Measurements from ENCODE around the gene CERT1. TPM values are rescaled to one million over a fixed set of nuclear protein-coding genes. Genes with fewer than 3 reads are reported as not detected.

CERT1 gene
- total and polyA plus RNA-seq, 9 of the 15 experiments (the other 6 are each of a cell fraction or from before 2014, with no cell fraction given) = 3.4 to 24.7 (median 9.8) TPM

DNA sequence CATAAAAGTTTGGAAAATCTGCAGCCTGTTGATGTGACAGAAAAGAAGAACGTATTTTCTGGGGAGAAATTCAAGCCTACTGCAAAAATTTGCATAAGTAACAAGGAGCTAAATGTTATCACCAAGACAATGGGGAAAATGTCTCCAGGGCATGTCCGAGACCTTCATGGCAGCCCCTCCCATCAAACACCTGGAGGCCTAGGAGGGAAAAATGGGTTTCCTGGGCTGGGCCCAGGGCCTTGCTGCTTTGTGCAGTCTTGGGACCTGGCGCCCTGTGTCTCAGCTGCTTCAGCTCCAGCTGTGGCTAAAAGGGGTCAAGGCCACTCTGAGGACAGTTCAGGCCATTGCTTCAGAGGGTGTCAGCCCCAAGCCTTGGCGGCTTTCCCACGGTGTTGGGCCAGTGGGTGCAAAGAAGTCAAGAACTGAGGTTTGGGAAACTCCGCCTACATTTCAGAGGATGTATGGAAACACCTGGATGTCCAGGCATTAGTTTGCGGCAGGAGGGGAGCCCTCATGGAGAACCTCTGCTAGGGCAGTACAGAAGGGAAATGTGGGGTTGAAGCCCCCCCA, 13.1 kb downstream of the CERT1 start:
- no peak overlapping the region for H3K4me2 ChIP-seq (ENCODE audit: insufficient read depth, low read length)
- H3K4me3 ChIP-seq = no peak overlapping the region
- intact Hi-C loops (cut with micrococcal nuclease) (no loop called here), in situ Hi-C loops (cut with MboI) (no loop called here)
- H3K27me3 ChIP-seq (ENCODE audit: control insufficient read depth in 2 of 2, insufficient read depth in 2 of 2, low read length in 2 of 2) = no peaks in the 10 kb centered on the region
- DNase-seq (ENCODE audit: extremely low read depth in 1 of 4, low spot score in 3 of 4) = no peak
- H3K9me3 ChIP-seq (replicated peaks; ENCODE audit: control insufficient read depth, insufficient read depth, low read depth, low read length) = no peaks in the 10 kb centered on the region
- WGBS (ENCODE audit: insufficient coverage, low coverage, missing lambda C conversion rate) = 97% methylated on average over 6 of the region's 7 CpGs
- H2AFZ ChIP-seq (ENCODE audit: low read depth, low read length) = no peak overlapping the region
- TF ChIP-seq SRSF9 (IDR thresholded peaks at IDR 0.05; ENCODE audit: borderline replicate concordance, low read depth, low read length) (no peak), ZBTB33 (CRISPR knock-in tag; IDR thresholded peaks at IDR 0.05) (0 out of 2 replicates have a peak, but pooled peaks have one; percentile 12)
- ChIA-PET CTCF (ENCODE audit: low intra/inter-chr PET ratio) (no interaction called here), POLR2A (interaction anchor here (0.6 to 1.0 kb wide), 3 partner anchors 12 to 113 kb away, joined by 3 to 4 read pairs (median 3); no protein-coding TSS in a partner anchor)
- H3K4me1 ChIP-seq (replicated peaks in 1 of 2; ENCODE audit: control insufficient read depth in 2 of 2, insufficient read depth in 2 of 2, low read length in 2 of 2) = no peaks in the 10 kb centered on the region
- ATAC-seq = no peak
- no peak overlapping the region for H3K9ac ChIP-seq (ENCODE audit: insufficient read depth in 1 of 2, low read depth in 2 of 2, low read length in 2 of 2)
- no peaks in the 10 kb centered on the region for H4K20me1 ChIP-seq (replicated peaks; ENCODE audit: control insufficient read depth, insufficient read depth, low read length)
- H3K36me3 ChIP-seq (ENCODE audit: control insufficient read depth, insufficient read depth, low read length) = peaks cover 18% of the 10 kb centered on the region
- no peaks in the 10 kb centered on the region for H3K9me1 ChIP-seq (ENCODE audit: control insufficient read depth, insufficient read depth, low read length)
- H3K27ac ChIP-seq (ENCODE audit: extremely low read depth, low read depth, low read length) = no peak overlapping the region
- no peak for FAIRE-seq
- no TSS peak for BruUV-seq (replicated peaks)
- peaks cover 7% of the 10 kb centered on the region; the same call in 1 of the 3 replicates for H3K79me2 ChIP-seq (ENCODE audit: control insufficient read depth, insufficient read depth, low read length)

GRCh38 chr5:75496026-75496425, 15.4 kb downstream of the CERT1 start:
- POLR2A ChIA-PET = no interaction called here
- Histone ChIP-seq H3K27ac (ENCODE audit: extremely low read depth, low read depth, low read length) (no peak overlapping the region), H2AFZ (ENCODE audit: low read depth, low read length) (no peak overlapping the region), H3K9ac (ENCODE audit: insufficient read depth in 1 of 2, low read depth in 2 of 2, low read length in 2 of 2) (no peak overlapping the region), H3K27me3 (ENCODE audit: control insufficient read depth in 2 of 2, insufficient read depth in 2 of 2, low read length in 2 of 2) (no peaks in the 10 kb centered on the region), H3K9me3 (replicated peaks; ENCODE audit: control insufficient read depth, insufficient read depth, low read depth, low read length) (no peaks in the 10 kb centered on the region), H3K4me1 (replicated peaks in 1 of 2; ENCODE audit: control insufficient read depth in 2 of 2, insufficient read depth in 2 of 2, low read length in 2 of 2) (no peaks in the 10 kb centered on the region), H4K20me1 (replicated peaks; ENCODE audit: control insufficient read depth, insufficient read depth, low read length) (no peaks in the 10 kb centered on the region), H3K4me3 (no peak overlapping the region), H3K4me2 (ENCODE audit: insufficient read depth, low read length) (no peak overlapping the region), H3K36me3 (ENCODE audit: control insufficient read depth, insufficient read depth, low read length) (peaks cover 29% of the 10 kb centered on the region), H3K79me2 (ENCODE audit: control insufficient read depth, insufficient read depth, low read length) (0 out of 3 replicates have a peak, but pooled peaks cover 3% of the 10 kb centered on the region), H3K9me1 (ENCODE audit: control insufficient read depth, insufficient read depth, low read length) (no peaks in the 10 kb centered on the region)
- DNase-seq (ENCODE audit: extremely low read depth in 1 of 4, low spot score in 3 of 4) (no peak), FAIRE-seq (no peak), ATAC-seq (no peak)
- 90% methylated on average over 3 of the region's 3 CpGs for WGBS (ENCODE audit: insufficient coverage, low coverage, missing lambda C conversion rate)
- TF ChIP-seq, protein P1, sequence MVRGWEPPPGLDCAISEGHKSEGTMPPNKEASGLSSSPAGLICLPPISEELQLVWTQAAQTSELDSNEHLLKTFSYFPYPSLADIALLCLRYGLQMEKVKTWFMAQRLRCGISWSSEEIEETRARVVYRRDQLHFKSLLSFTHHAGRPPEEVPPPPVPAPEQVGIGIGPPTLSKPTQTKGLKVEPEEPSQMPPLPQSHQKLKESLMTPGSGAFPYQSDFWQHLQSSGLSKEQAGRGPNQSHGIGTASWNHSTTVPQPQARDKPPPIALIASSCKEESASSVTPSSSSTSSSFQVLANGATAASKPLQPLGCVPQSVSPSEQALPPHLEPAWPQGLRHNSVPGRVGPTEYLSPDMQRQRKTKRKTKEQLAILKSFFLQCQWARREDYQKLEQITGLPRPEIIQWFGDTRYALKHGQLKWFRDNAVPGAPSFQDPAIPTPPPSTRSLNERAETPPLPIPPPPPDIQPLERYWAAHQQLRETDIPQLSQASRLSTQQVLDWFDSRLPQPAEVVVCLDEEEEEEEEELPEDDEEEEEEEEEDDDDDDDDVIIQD (CRISPR knock-in tag; IDR thresholded peaks at IDR 0.05) = no peak
- TF ChIP-seq ARID2 (IDR thresholded peaks at IDR 0.05) = no peak
- no peak for TF ChIP-seq ZFX (CRISPR knock-in tag; IDR thresholded peaks at IDR 0.05)
- no peak for TF ChIP-seq FOXK2 (conservative IDR thresholded peaks at IDR 0.05 in 1 of 2, IDR thresholded peaks at IDR 0.05 in 1 of 2; ENCODE audit: low read depth in 2 of 2)
- no peak for TF ChIP-seq HNRNPK (IDR thresholded peaks at IDR 0.05; ENCODE audit: low read depth, low read length, poor library complexity, severe bottlenecking)
- no peak for TF ChIP-seq EP400 (IDR thresholded peaks at IDR 0.05)
- TF ChIP-seq KLF10 (CRISPR knock-in tag; IDR thresholded peaks at IDR 0.05) = no peak
- no peak for TF ChIP-seq RB1 (IDR thresholded peaks at IDR 0.05; ENCODE audit: low read depth)
- TF ChIP-seq ZFP36 (IDR thresholded peaks at IDR 0.05; ENCODE audit: low read depth, low read length, partially characterized antibody) = no peak
- no peak for TF ChIP-seq ZNF133 (CRISPR knock-in tag; IDR thresholded peaks at IDR 0.05)
- in situ Hi-C loops (cut with MboI) (no loop called here), intact Hi-C loops (cut with micrococcal nuclease) (no loop called here)
- no TSS peak for BruUV-seq (replicated peaks)
- CTCF ChIA-PET (ENCODE audit: low intra/inter-chr PET ratio) = no interaction called here
